Midbrain (tissue), 1 donor: Measurements from ENCODE around the gene JSRP1.

Experiments
- DNase-seq: peaks from one replicate; lab custom pipeline; 2025; lab: John Stamatoyannopoulos, UW

JSRP1 gene

GRCh38 chr19:2246801-2247361 is 9.3 kb downstream of the JSRP1 start:
- DNase-seq: peak; percentile 45

- DNase-seq: no peak
Observed at GRCh38 chr19:2246014-2246620, 10.1 kb downstream of the JSRP1 start.

GRCh38 chr19:2245273-2245672 is 10.9 kb downstream of the JSRP1 start:
- no peak for DNase-seq

GRCh38 chr19:2244486-2244885 is 11.7 kb downstream of the JSRP1 start:
- no peak for DNase-seq

GRCh38 chr19:2244125-2244411 is 12.1 kb downstream of the JSRP1 start:
- DNase-seq: no peak

GRCh38 chr19:2243274-2244124 is 12.7 kb downstream of the JSRP1 start:
- no peak for DNase-seq

- DNase-seq: no peak
Observed at GRCh38 chr19:2242816-2243215, 13.4 kb downstream of the JSRP1 start.

- no peak for DNase-seq
Observed at GRCh38 chr19:2242092-2242537, 14.1 kb downstream of the JSRP1 start.

- DNase-seq: no peak
Observed at GRCh38 chr19:2240881-2241760, 15.1 kb downstream of the JSRP1 start.

GRCh38 chr19:2239771-2240770 is 16.1 kb downstream of the JSRP1 start:
- DNase-seq: no peak

- no peak for DNase-seq
Observed at GRCh38 chr19:2239173-2239572, 17.0 kb downstream of the JSRP1 start.

- DNase-seq: no peak
Observed at GRCh38 chr19:2237869-2238153, 18.4 kb downstream of the JSRP1 start.

- DNase-seq: no peak
Observed at GRCh38 chr19:2237051-2237868, 19.0 kb downstream of the JSRP1 start.

- DNase-seq: peak; percentile 93
Observed at GRCh38 chr19:2236314-2237050, 19.7 kb downstream of the JSRP1 start, which contains the start of the genes PLEKHJ1 and SF3A2. Gene PLEKHJ1 (minus strand): TSS chr19:2236329. CDS start chr19:2236248, 81 bp downstream. Gene SF3A2 (plus strand): TSS chr19:2236824. CDS start chr19:2243419, 6,595 bp downstream.

- DNase-seq: no peak
Observed at GRCh38 chr19:2236064-2236313, 20.2 kb downstream of the JSRP1 start.

GRCh38 chr19:2235381-2236063 is 20.7 kb downstream of the JSRP1 start:
- no peak for DNase-seq

GRCh38 chr19:2234996-2235380 is 21.2 kb downstream of the JSRP1 start:
- no peak for DNase-seq

- no peak for DNase-seq
Observed at GRCh38 chr19:2233601-2234280, 22.5 kb downstream of the JSRP1 start.
